CD4-positive, alpha-beta T cell (primary cell): ENCODE measurements around the gene SYNE1. TPM values are rescaled to one million over a fixed set of nuclear protein-coding genes. Genes with fewer than 3 reads are reported as not detected.

Experiments
- ATAC-seq: fragments of 200-7000 bp; cut with Tn5 transposase; one replicate; pipeline ENCODE4 v1.10.0; 2022; ENCODE audit warnings: mild to moderate bottlenecking; ENCODE audit not compliant: poor library complexity
- CTCF ChIA-PET: fragments of 350-600 bp; sonication (Branson Sonifier 250); formaldehyde crosslinking; loops from one replicate; lab custom pipeline; 2021; ENCODE audit warnings: antibody characterized with exemption, inconsistent platforms; lab: Charles Lee
- POLR2A ChIA-PET: fragments of 350-600 bp; sonication (Branson Sonifier 250); formaldehyde crosslinking; loops from one replicate; lab custom pipeline; 2021; ENCODE audit warnings: antibody characterized with exemption, inconsistent platforms; lab: Charles Lee
- DNase-seq, 14 experiments: peaks; one replicate each; pipeline ENCODE4 v3.0.0-alpha.2; 2013 to 2020; ENCODE audit warnings: mixed read lengths in 2 of 14
- H3K27ac ChIP-seq, 2 donors: one replicate each; pipeline versions ENCODE4 v1.5.1 to v1.7.0; 2013; ENCODE audit warnings: low read length in 2 of 2, low read depth in 1 of 2, mild to moderate bottlenecking in 1 of 2
- H3K27me3 ChIP-seq, 2 experiments: 1 replicate in 1 of 2; 2 replicates in 1 of 2; pipeline versions ENCODE4 v1.6.1 to v1.7.0; 2013; ENCODE audit warnings: low read length in 2 of 2, control low read depth in 1 of 2, mild to moderate bottlenecking in 1 of 2, moderate library complexity in 1 of 2; ENCODE audit not compliant: insufficient read depth in 2 of 2, control insufficient read depth in 1 of 2
- H3K36me3 ChIP-seq: one replicate; pipeline ENCODE4 v1.6.1; 2013; ENCODE audit warnings: low read length, control low read depth; ENCODE audit not compliant: insufficient read depth
- H3K4me1 ChIP-seq: one replicate; pipeline ENCODE4 v1.6.1; 2013; ENCODE audit warnings: low read length, control low read depth; ENCODE audit not compliant: insufficient read depth
- H3K4me3 ChIP-seq: one replicate; pipeline ENCODE4 v1.5.1; 2013; ENCODE audit warnings: mild to moderate bottlenecking, low read length, moderate library complexity
- H3K9me3 ChIP-seq, 2 experiments: 1 replicate in 1 of 2; 2 replicates in 1 of 2; pipeline versions ENCODE4 v1.6.1 to v1.7.0; 2013; ENCODE audit warnings: low read length in 2 of 2, mild to moderate bottlenecking in 2 of 2, control low read depth in 1 of 2, moderate library complexity in 1 of 2; ENCODE audit not compliant: control insufficient read depth in 1 of 2, insufficient read depth in 1 of 2
- H3K27ac Mint-ChIP-seq: one replicate; pipeline ENCODE4 v1.8.0; 2020; ENCODE audit warnings: mixed read lengths
- H3K27me3 Mint-ChIP-seq: one replicate; pipeline ENCODE4 v1.8.0; 2021; ENCODE audit warnings: mixed read lengths
- H3K36me3 Mint-ChIP-seq: one replicate; pipeline ENCODE4 v1.8.0; 2021; ENCODE audit warnings: low read depth, mixed read lengths
- H3K4me1 Mint-ChIP-seq: one replicate; pipeline ENCODE4 v1.8.0; 2021; ENCODE audit warnings: low read depth, mixed read lengths
- H3K4me3 Mint-ChIP-seq: one replicate; pipeline ENCODE4 v1.8.0; 2020; ENCODE audit warnings: mild to moderate bottlenecking, mixed read lengths
- H3K9me3 Mint-ChIP-seq: one replicate; pipeline ENCODE4 v1.8.0; 2020; ENCODE audit warnings: mixed read lengths
- CTCF ChIP-seq: fragments of 200-600 bp; IDR thresholded peaks from one replicate; pipeline ENCODE4 v1.8.0; 2022; ENCODE audit warnings: antibody characterized with exemption, mild to moderate bottlenecking
- intact Hi-C, 2 experiments: fragments of 100-400 bp; cut with DNase I in 1 of 2; cut with micrococcal nuclease in 1 of 2; formaldehyde crosslinking; loops; one replicate each; pipeline versions ENCODE4 v1.15.1 to v1.9.0; 2023 to 2025; cut with DNase I, micrococcal nuclease
- total RNA-seq, 174 experiments: library from RNA in 2 of 174; stranded (reverse) in 2 of 174; gene quantifications; one replicate each; pipeline ENCODE4 v1.2.3 and lab custom pipeline; 2021 to 2026

Gene SYNE1
- total RNA-seq, 2 experiments from 2014 or later: 94.9 to 108 TPM

- peaks cover 62% of the 10 kb centered on the region for H3K36me3 ChIP-seq
- no peaks in the 10 kb centered on the region for H3K4me1 ChIP-seq
- no peak overlapping the region for H3K27ac ChIP-seq
- no peaks in the 10 kb centered on the region for H3K4me1 Mint-ChIP-seq
- H3K27me3 Mint-ChIP-seq: no peaks in the 10 kb centered on the region
- ATAC-seq (no peak), DNase-seq (no peak)
- no peaks in the 10 kb centered on the region for H3K27me3 ChIP-seq
- CTCF ChIA-PET: no interaction called here
- no peaks in the 10 kb centered on the region for H3K9me3 Mint-ChIP-seq
- intact Hi-C loops: no loop called here
- no peak overlapping the region for H3K27ac Mint-ChIP-seq
- TF ChIP-seq CTCF: no peak
- H3K4me3 ChIP-seq: no peak overlapping the region
- H3K4me3 Mint-ChIP-seq: no peak overlapping the region
- no peaks in the 10 kb centered on the region for H3K9me3 ChIP-seq
- H3K36me3 Mint-ChIP-seq: peaks cover 83% of the 10 kb centered on the region
- POLR2A ChIA-PET: no interaction called here
These were observed 364.7 kb downstream of the SYNE1 start for GRCh38 chr6:152272486-152272885.

DNA sequence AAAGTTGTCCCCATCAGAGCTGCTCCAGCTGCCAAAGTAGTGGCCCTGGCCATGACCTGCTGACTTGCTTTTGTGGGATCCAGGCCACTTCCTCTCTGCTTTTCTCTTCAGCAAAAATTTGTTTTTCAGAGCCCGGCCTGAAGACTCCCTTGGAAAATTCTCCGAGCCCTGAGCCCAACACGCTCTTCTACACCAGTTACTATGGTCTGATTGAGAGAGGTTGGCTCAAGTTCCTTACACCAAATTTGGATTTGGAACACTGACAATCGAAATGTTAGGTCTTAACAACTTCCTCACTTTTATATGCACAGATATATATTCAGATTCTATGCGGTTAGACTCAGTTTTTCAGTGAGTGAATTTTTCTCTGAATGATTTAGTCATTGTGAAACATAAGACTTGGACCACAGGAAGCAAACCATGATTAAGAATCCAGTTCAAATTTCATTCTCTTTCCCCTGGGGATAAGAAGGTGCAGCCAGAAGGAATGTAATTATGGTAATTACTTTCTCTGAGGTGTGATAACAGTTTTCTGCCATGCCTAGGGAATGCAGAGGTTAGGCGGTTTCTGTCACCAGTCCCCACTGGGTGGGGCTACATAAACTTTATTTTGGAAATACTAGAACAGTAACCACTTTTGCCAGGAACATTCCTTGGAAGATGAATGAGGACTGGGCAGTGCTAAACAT is 365.2 kb downstream of the SYNE1 start:
- Mint-ChIP-seq H3K36me3 (peaks cover 82% of the 10 kb centered on the region), H3K4me1 (no peaks in the 10 kb centered on the region), H3K27ac (no peak overlapping the region), H3K4me3 (no peak overlapping the region), H3K27me3 (no peaks in the 10 kb centered on the region), H3K9me3 (no peaks in the 10 kb centered on the region)
- Histone ChIP-seq H3K9me3 (no peaks in the 10 kb centered on the region), H3K4me1 (no peaks in the 10 kb centered on the region), H3K27me3 (no peaks in the 10 kb centered on the region), H3K27ac (no peak overlapping the region), H3K36me3 (peaks cover 64% of the 10 kb centered on the region), H3K4me3 (no peak overlapping the region)
- intact Hi-C loops: no loop called here
- ATAC-seq (no peak), DNase-seq (no peak)
- CTCF ChIA-PET: no interaction called here
- POLR2A ChIA-PET: no interaction called here
- TF ChIP-seq CTCF: no peak

DNA sequence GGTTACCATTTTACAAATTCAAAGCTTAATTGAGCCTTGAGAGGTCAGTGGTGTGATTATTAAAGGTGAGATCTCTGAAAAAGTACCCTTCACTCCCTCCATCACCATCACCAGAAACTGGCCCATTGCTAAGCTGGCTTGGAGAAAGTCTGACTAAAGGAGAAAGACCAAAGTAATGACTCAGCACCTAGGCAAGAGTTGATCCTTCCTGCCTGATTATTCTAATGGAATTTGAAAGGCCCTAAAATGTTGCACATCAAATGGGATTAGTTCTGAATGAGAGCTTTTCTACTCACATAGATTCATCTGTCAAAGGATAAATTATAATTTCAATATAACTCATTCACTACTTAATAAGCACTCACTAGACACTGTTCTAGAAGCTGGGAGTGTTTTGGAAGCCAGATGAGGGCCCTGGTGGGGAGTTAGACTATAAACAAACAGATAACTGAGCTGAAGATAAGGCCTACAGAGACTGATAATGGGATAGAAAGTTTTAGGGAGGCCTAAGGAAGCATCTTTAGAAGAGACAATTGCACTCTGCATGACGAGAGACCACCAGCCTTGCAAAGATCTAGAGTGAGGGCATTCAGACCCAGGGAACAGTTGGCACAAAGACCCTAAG is 366.7 kb downstream of the SYNE1 start:
- H3K9me3 ChIP-seq: no peaks in the 10 kb centered on the region
- ATAC-seq (no peak), DNase-seq (no peak)
- Mint-ChIP-seq H3K9me3 (no peaks in the 10 kb centered on the region), H3K27me3 (no peaks in the 10 kb centered on the region), H3K4me1 (no peaks in the 10 kb centered on the region), H3K36me3 (peaks cover 85% of the 10 kb centered on the region), H3K27ac (no peak overlapping the region), H3K4me3 (no peak overlapping the region)
- POLR2A ChIA-PET: interaction anchor here (1.2 kb wide), 1 partner anchor 32 kb away, joined by 3 read pairs; no protein-coding TSS in a partner anchor
- peaks cover 66% of the 10 kb centered on the region for H3K36me3 ChIP-seq
- H3K4me1 ChIP-seq: no peaks in the 10 kb centered on the region
- no peak for TF ChIP-seq CTCF
- H3K27ac ChIP-seq: no peak overlapping the region
- CTCF ChIA-PET: no interaction called here
- no peak overlapping the region for H3K4me3 ChIP-seq
- no peaks in the 10 kb centered on the region for H3K27me3 ChIP-seq
- intact Hi-C loops: no loop called here
